ENCODE data around the gene TBCK. TPM values are rescaled to one million over a fixed set of nuclear protein-coding genes. Genes with fewer than 3 reads are reported as not detected.

The TBCK gene
- total and polyA plus RNA-seq, 4 donors, result 4.9 to 25.5 (median 15.8) TPM

GRCh38 chr4:106351016-106351415 is 35.0 kb upstream of the TBCK start:
- Histone ChIP-seq H3K9ac (ENCODE audit: low read depth in 1 of 2, low read length in 2 of 2) (no peak overlapping the region), H3K4me3 (ENCODE audit: low read depth in 1 of 3, low read length in 3 of 3) (no peak overlapping the region), H3K36me3 (ENCODE audit: control insufficient read depth in 4 of 4, insufficient read depth in 3 of 4, low read depth in 1 of 4, low read length in 3 of 4) (peaks cover 3 to 12% (median 9%) of the 10 kb centered on the region in 4 donors), H3K9me3 (ENCODE audit: control insufficient read depth in 4 of 4, low read length in 3 of 4) (no peaks in the 10 kb centered on the region), H3K27me3 (ENCODE audit: control insufficient read depth in 4 of 4, insufficient read depth in 4 of 4, low read length in 3 of 4) (no peaks in the 10 kb centered on the region), H3K27ac (ENCODE audit: low read depth in 1 of 2, low read length in 2 of 2) (no peak overlapping the region), H3K4me1 (ENCODE audit: control insufficient read depth in 4 of 4, insufficient read depth in 4 of 4, low read length in 3 of 4) (no peaks in the 10 kb centered on the region)
- DNase-seq (ENCODE audit: low spot score), result no peak
- TF ChIP-seq YY1 (IDR thresholded peaks at IDR 0.05) (no peak), FOXA2 (IDR thresholded peaks at IDR 0.05) (no peak), FOXA1 (IDR thresholded peaks at IDR 0.05) (no peak), REST (IDR thresholded peaks at IDR 0.05) (no peak), JUND (IDR thresholded peaks at IDR 0.05) (no peak), RXRA (IDR thresholded peaks at IDR 0.05) (no peak), MAX (IDR thresholded peaks at IDR 0.05) (no peak), HNF4A (conservative IDR thresholded peaks at IDR 0.05) (no peak), NR2F2 (IDR thresholded peaks at IDR 0.05) (no peak), ATF3 (IDR thresholded peaks at IDR 0.05) (no peak), EGR1 (IDR thresholded peaks at IDR 0.05; ENCODE audit: low read depth in 2 of 2) (no peak), CTCF (IDR thresholded peaks at IDR 0.05; ENCODE audit: low read depth, low read length, missing input control) (no peak), TAF1 (conservative IDR thresholded peaks at IDR 0.05) (no peak)

GRCh38 chr4:106347167-106347566 is 31.2 kb upstream of the TBCK start:
- H3K36me3 ChIP-seq (ENCODE audit: control insufficient read depth in 4 of 4, insufficient read depth in 3 of 4, low read depth in 1 of 4, low read length in 3 of 4), result peaks cover 3 to 12% (median 9%) of the 10 kb centered on the region in 4 donors
- 83% methylated on average over 1 of the region's 1 CpG for WGBS
- no peak overlapping the region for H3K27ac ChIP-seq (ENCODE audit: low read depth in 1 of 2, low read length in 2 of 2)
- no peaks in the 10 kb centered on the region for H3K4me1 ChIP-seq (ENCODE audit: control insufficient read depth in 4 of 4, insufficient read depth in 4 of 4, low read length in 3 of 4)
- H3K9me3 ChIP-seq (ENCODE audit: control insufficient read depth in 4 of 4, low read length in 3 of 4), result no peaks in the 10 kb centered on the region
- no peak overlapping the region for H3K4me3 ChIP-seq (ENCODE audit: low read depth in 1 of 3, low read length in 3 of 3)
- no peaks in the 10 kb centered on the region for H3K27me3 ChIP-seq (ENCODE audit: control insufficient read depth in 4 of 4, insufficient read depth in 4 of 4, low read length in 3 of 4)
- DNase-seq (ENCODE audit: low spot score), result no peak
- H3K9ac ChIP-seq (ENCODE audit: low read depth in 1 of 2, low read length in 2 of 2), result no peak overlapping the region
- TF ChIP-seq ZBTB33 (IDR thresholded peaks at IDR 0.05), result no peak
- TF ChIP-seq FOXA1 (IDR thresholded peaks at IDR 0.05), result no peak
- TF ChIP-seq GABPA (IDR thresholded peaks at IDR 0.05 in 1 of 2, conservative IDR thresholded peaks at IDR 0.05 in 1 of 2), result no peak
- TF ChIP-seq RXRA (IDR thresholded peaks at IDR 0.05), result no peak
- no peak for TF ChIP-seq JUND (IDR thresholded peaks at IDR 0.05)
- no peak for TF ChIP-seq REST (IDR thresholded peaks at IDR 0.05)
- TF ChIP-seq YY1 (IDR thresholded peaks at IDR 0.05), result no peak
- TF ChIP-seq MAX (IDR thresholded peaks at IDR 0.05), result no peak
- no peak for TF ChIP-seq HNF4G (IDR thresholded peaks at IDR 0.05)
- TF ChIP-seq FOXA2 (IDR thresholded peaks at IDR 0.05), result no peak
- TF ChIP-seq RAD21 (IDR thresholded peaks at IDR 0.05), result no peak
- TF ChIP-seq EGR1 (IDR thresholded peaks at IDR 0.05; ENCODE audit: low read depth in 2 of 2), result no peak

Data from liver (tissue), 9 donors.